Small intestine (tissue), 7 donors: ENCODE measurements around the gene ZNF574. TPM values are rescaled to one million over a fixed set of nuclear protein-coding genes. Genes with fewer than 3 reads are reported as not detected.

Experiments
- DNase-seq, 2 donors: peaks; one replicate each; pipeline versions ENCODE4 v3.0.0 to v3.0.0-alpha.2; 2013
- FAIRE-seq: peaks from 2 replicates; lab custom pipeline; 2012; peaks lifted over from hg19 to GRCh38; lab: Jason Lieb, UNC
- H3K27ac ChIP-seq, 3 donors: one replicate each; pipeline ENCODE4 v1.5.1; 2013; ENCODE audit warnings: low read length in 2 of 3, mild to moderate bottlenecking in 2 of 3, control low read depth in 1 of 3, inconsistent platforms in 1 of 3, low read depth in 1 of 3, moderate library complexity in 1 of 3
- H3K27me3 ChIP-seq, 3 donors: one replicate each; pipeline ENCODE4 v1.6.1; 2013; ENCODE audit warnings: low read length in 3 of 3, inconsistent platforms in 1 of 3; ENCODE audit not compliant: control insufficient read depth in 3 of 3, insufficient read depth in 3 of 3
- H3K36me3 ChIP-seq, 3 donors: one replicate each; pipeline ENCODE4 v1.6.1; 2013; ENCODE audit warnings: low read length in 3 of 3, inconsistent platforms in 1 of 3, low read depth in 1 of 3, mild to moderate bottlenecking in 1 of 3, moderate library complexity in 1 of 3; ENCODE audit not compliant: control insufficient read depth in 3 of 3, insufficient read depth in 2 of 3
- H3K4me1 ChIP-seq, 3 donors: one replicate each; pipeline ENCODE4 v1.6.1; 2013; ENCODE audit warnings: low read length in 2 of 3, inconsistent platforms in 1 of 3, low read depth in 1 of 3, mild to moderate bottlenecking in 1 of 3, moderate library complexity in 1 of 3; ENCODE audit not compliant: control insufficient read depth in 3 of 3, insufficient read depth in 2 of 3
- H3K4me3 ChIP-seq, 3 donors: one replicate each; pipeline ENCODE4 v1.5.1; 2013; ENCODE audit warnings: low read length in 3 of 3, control low read depth in 1 of 3, inconsistent platforms in 1 of 3, low read depth in 1 of 3, mild to moderate bottlenecking in 1 of 3, moderate library complexity in 1 of 3
- H3K9me3 ChIP-seq, 2 donors: one replicate each; pipeline ENCODE4 v1.6.1; 2013; ENCODE audit warnings: low read depth in 1 of 2, low read length in 1 of 2; ENCODE audit not compliant: control insufficient read depth in 2 of 2, insufficient read depth in 1 of 2
- WGBS, 3 donors: extraction: QIAGEN DNeasy Blood & Tissue Kit; methylation state at CpG; one replicate each; pipeline ENCODE4 v1.1.7; 2013; 5-methylcytosine and 5-hydroxymethylcytosine counted together
- polyA plus RNA-seq, 4 donors: library from polyadenylated mRNA; stranded (reverse) in 3 of 4; unstranded in 1 of 4; fragments of 200-250 nt in 3 of 4; fragments of 120-200 nt in 1 of 4; gene quantifications; one replicate each; pipeline versions ENCODE4 v1.2.1 to v1.2.3, GENCODE V29; 2013
- donor health status: healthy with polysubstance abuse.
- donor health status: control.
- donor health status: control.
- donor health status: Bipolar disorder and iron deficiency.
- donor health status: healthy.

Gene ZNF574
- polyA plus RNA-seq, 4 donors = 4.5 to 16.9 (median 7.4) TPM

DNA sequence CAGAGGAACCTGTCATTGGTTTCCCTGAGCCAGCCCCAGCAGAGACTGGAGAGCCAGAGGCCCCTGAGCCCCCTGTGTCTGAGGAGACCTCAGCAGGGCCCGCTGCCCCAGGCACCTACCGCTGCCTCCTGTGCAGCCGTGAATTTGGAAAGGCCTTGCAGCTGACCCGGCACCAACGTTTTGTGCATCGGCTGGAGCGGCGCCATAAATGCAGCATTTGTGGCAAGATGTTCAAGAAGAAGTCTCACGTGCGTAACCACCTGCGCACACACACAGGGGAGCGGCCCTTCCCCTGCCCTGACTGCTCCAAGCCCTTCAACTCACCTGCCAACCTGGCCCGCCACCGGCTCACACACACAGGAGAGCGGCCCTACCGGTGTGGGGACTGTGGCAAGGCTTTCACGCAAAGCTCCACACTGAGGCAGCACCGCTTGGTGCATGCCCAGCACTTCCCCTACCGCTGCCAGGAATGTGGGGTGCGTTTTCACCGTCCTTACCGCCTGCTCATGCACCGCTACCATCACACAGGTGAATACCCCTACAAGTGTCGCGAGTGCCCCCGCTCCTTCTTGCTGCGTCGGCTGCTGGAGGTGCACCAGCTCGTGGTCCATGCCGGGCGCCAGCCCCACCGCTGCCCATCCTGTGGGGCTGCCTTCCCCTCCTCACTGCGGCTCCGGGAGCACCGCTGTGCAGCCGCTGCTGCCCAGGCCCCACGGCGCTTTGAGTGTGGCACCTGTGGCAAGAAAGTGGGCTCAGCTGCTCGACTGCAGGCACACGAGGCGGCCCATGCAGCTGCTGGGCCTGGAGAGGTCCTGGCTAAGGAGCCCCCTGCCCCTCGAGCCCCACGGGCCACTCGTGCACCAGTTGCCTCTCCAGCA is 4.2 kb downstream of the ZNF574 start:
- H3K27me3 ChIP-seq = no peaks in the 10 kb centered on the region
- H3K4me1 ChIP-seq = peaks cover 2 to 16% (median 11%) of the 10 kb centered on the region in 3 donors
- no peak overlapping the region for H3K4me3 ChIP-seq
- no peak overlapping the region for H3K27ac ChIP-seq
- 94 to 95% (median 94%) methylated on average over 42 to 44 of the region's 44 CpGs for WGBS, 3 donors
- DNase-seq (no peak), FAIRE-seq (no peak)
- H3K9me3 ChIP-seq = no peaks in the 10 kb centered on the region
- H3K36me3 ChIP-seq = peaks cover 11 to 44% (median 16%) of the 10 kb centered on the region in 3 donors

- Histone ChIP-seq H3K9me3 (no peaks in the 10 kb centered on the region), H3K4me3 (no peak overlapping the region), H3K27me3 (no peaks in the 10 kb centered on the region), H3K27ac (no peak overlapping the region), H3K36me3 (peaks cover 11 to 44% (median 16%) of the 10 kb centered on the region in 3 donors), H3K4me1 (peaks cover 2 to 16% (median 11%) of the 10 kb centered on the region in 3 donors)
- 91 to 94% (median 93%) methylated on average over 28 of the region's 28 CpGs for WGBS, 3 donors
- FAIRE-seq (no peak), DNase-seq (no peak)
These were observed 4.9 kb downstream of the ZNF574 start for GRCh38 chr19:42080764-42081375.

- Histone ChIP-seq H3K4me3 (no peak overlapping the region), H3K27me3 (no peaks in the 10 kb centered on the region), H3K36me3 (peaks cover 11 to 44% (median 16%) of the 10 kb centered on the region in 3 donors), H3K9me3 (no peaks in the 10 kb centered on the region), H3K27ac (no peak overlapping the region), H3K4me1 (peaks cover 2 to 16% (median 11%) of the 10 kb centered on the region in 3 donors)
- DNase-seq = peak; percentile 45 to 61
- WGBS, 3 donors = 22 to 65% (median 57%) methylated on average over 2 of the region's 2 CpGs
- FAIRE-seq = no peak
These were observed 5.7 kb downstream of the ZNF574 start for GRCh38 chr19:42081584-42082203.

- H3K4me3 ChIP-seq = no peak overlapping the region
- H3K27me3 ChIP-seq = no peaks in the 10 kb centered on the region
- 92 to 97% (median 93%) methylated on average over 5 of the region's 5 CpGs for WGBS, 3 donors
- H3K36me3 ChIP-seq = peaks cover 11 to 42% (median 16%) of the 10 kb centered on the region in 3 donors
- H3K4me1 ChIP-seq = peaks cover 0 to 11% (median 0%) of the 10 kb centered on the region in 3 donors
- no peak for DNase-seq
- H3K27ac ChIP-seq = no peak overlapping the region
- FAIRE-seq = no peak
- no peaks in the 10 kb centered on the region for H3K9me3 ChIP-seq
These were observed 7.6 kb downstream of the ZNF574 start for GRCh38 chr19:42083537-42083936.

- FAIRE-seq (no peak), DNase-seq (no peak)
- Histone ChIP-seq H3K27me3 (no peaks in the 10 kb centered on the region), H3K36me3 (peaks cover 0 to 15% (median 0%) of the 10 kb centered on the region in 3 donors), H3K4me1 (peaks cover 0 to 11% (median 2%) of the 10 kb centered on the region in 3 donors), H3K4me3 (no peak overlapping the region), H3K27ac (no peak overlapping the region), H3K9me3 (no peaks in the 10 kb centered on the region)
- WGBS, 3 donors = 79 to 90% (median 88%) methylated on average over 9 of the region's 9 CpGs
These were observed 10.3 kb downstream of the ZNF574 start for GRCh38 chr19:42086188-42086736.

DNA sequence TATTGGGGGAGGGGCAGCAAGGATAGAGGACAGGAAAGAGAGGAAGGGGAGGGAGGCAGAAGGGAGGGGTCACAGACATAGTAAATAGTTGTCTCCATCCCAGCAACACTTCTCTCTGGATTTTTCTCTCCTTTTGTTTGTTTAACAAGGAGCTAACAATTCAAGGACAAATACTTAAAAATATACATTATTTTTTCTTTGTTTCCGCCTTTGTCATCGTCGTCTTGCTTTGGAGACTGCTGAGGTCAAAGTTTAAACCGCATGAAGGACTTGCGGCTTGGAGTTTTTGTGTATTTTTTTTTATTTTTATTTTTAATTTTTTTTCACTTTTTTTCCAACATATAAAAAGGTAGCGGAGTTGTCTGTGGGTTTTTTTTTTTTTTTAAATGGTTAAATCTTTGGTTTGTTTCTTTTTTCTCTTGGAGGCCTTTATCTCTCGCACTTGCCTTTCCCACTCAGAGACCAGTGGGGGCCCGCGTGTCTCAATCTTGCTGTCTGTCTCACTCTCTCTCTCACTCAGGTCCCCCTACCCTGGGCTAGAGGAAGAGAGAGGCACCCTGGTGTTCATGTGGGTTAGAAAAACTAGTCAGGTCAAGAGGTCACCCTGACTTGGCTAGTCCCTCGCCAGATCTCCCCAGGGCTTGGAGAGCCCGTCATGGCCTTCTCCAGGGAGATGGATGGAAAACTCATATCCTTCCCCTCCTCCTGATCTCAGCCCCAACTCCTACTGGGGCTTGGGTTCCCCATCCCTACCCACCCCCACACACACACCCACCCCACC is 11.0 kb downstream of the ZNF574 start:
- DNase-seq = no peak
- Histone ChIP-seq H3K27ac (no peak overlapping the region), H3K27me3 (no peaks in the 10 kb centered on the region), H3K36me3 (peaks cover 0 to 10% (median 0%) of the 10 kb centered on the region in 3 donors), H3K4me1 (peaks cover 0 to 5% (median 4%) of the 10 kb centered on the region in 3 donors), H3K4me3 (no peak overlapping the region), H3K9me3 (no peaks in the 10 kb centered on the region)
- WGBS, 3 donors = 75 to 82% (median 78%) methylated on average over 11 of the region's 11 CpGs
- FAIRE-seq = no peak

DNA sequence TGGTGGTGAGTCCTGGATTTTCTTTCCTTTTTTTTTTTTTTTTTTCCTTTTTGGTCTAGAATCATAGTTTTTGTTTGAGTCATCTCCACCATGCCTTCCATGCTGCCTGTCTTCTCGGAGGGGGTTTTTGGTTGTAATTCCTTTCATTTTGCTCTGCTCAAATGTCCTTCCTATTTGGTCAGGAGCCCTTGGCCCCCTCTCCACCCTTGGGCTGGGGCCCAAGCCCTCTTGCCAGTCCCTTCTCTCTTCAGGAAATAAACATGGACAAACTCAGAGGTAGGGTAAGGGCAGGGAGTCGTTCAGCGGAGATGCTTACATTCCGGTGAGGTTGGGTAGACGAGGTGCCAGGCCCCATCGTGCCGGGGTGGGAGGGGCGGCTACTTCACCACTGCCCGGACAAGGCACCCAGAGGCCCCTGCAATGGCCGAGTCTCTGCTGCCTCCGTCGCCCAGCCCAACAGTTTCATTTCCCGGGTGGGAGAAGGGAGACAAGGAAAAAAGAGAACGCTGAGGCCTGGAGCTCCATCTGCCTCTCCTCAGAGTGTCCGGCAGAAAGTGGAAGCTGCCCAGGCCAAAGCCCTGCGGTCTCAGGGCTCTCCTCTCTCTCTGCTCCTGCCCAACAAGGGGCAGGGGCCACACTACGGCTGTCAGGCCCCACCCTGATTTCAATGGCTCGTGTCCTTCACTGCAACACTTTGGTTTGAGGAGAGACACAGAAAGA is 12.7 kb downstream of the ZNF574 start:
- FAIRE-seq = no peak
- 69 to 73% (median 71%) methylated on average over 18 of the region's 18 CpGs for WGBS, 3 donors
- Histone ChIP-seq H3K4me1 (peaks cover 0 to 5% (median 0%) of the 10 kb centered on the region in 3 donors), H3K9me3 (no peaks in the 10 kb centered on the region), H3K27ac (no peak overlapping the region), H3K36me3 (peaks cover 0 to 2% (median 0%) of the 10 kb centered on the region in 3 donors), H3K27me3 (peaks cover 0 to under 1% (median 0%) of the 10 kb centered on the region in 3 donors), H3K4me3 (no peak overlapping the region)
- no peak for DNase-seq
